GM12878 (cell line): ENCODE results near the gene COL23A1. TPM values are rescaled to one million over a fixed set of nuclear protein-coding genes. Genes with fewer than 3 reads are reported as not detected.

ENCODE experiments used
- ATAC-seq: fragments of 200-7000 bp; cut with Tn5 transposase; 3 replicates; pipeline ENCODE4 v1.9.1; 2020; ENCODE audit warnings: mild to moderate bottlenecking, moderate library complexity
- BruUV-seq: library from RNA; stranded (reverse); fragments of 400-500 nt; replicated peaks from 2 replicates; lab custom pipeline; 2021; lab: Mats Ljungman, UMichigan
- CTCF ChIA-PET: fragments of 300-600 bp; sonication (Branson Sonifier 250); formaldehyde crosslinking; extraction: SDS; loops from one replicate; lab custom pipeline; 2021; ENCODE audit warnings: inconsistent platforms; lab: Yijun Ruan, JAX
- POLR2A ChIA-PET: fragments of 350-600 bp; formaldehyde crosslinking; extraction: SDS; loops from one replicate; lab custom pipeline; 2021; ENCODE audit warnings: inconsistent platforms; lab: Charles Lee
- RAD21 ChIA-PET: fragments of 300-600 bp; sonication (Branson Sonifier 250); formaldehyde crosslinking; loops from one replicate; lab custom pipeline; 2023; ENCODE audit warnings: antibody characterized with exemption; ENCODE audit not compliant: unreplicated experiment; lab: Charles Lee
- SMC1A ChIA-PET: fragments of 300-600 bp; sonication (Branson Sonifier 250); formaldehyde crosslinking; loops from one replicate; lab custom pipeline; 2023; ENCODE audit not compliant: unreplicated experiment, uncharacterized antibody; lab: Charles Lee
- DNase-seq: peaks from one replicate; pipeline ENCODE4 v3.0.0-alpha.2; 2011; ENCODE audit warnings: low read depth, low spot score
- FAIRE-seq: peaks from 3 replicates; lab custom pipeline; 2011; peaks lifted over from hg19 to GRCh38; lab: Jason Lieb, UNC
- H2AFZ ChIP-seq: 2 replicates; pipeline ENCODE4 v1.6.0; 2011; ENCODE audit warnings: low read depth, low read length, control low read depth; ENCODE audit not compliant: control insufficient read depth
- H3K27ac ChIP-seq: 2 replicates; pipeline ENCODE4 v1.5.1; 2011; ENCODE audit warnings: control low read depth; ENCODE audit not compliant: control insufficient read depth, insufficient read depth
- H3K27me3 ChIP-seq, 2 experiments: replicated peaks in 1 of 2; 2 replicates each; pipeline versions ENCODE4 v1.6.0 to v1.6.1; 2011; ENCODE audit warnings: low read length in 1 of 2; ENCODE audit not compliant: control insufficient read depth in 2 of 2, insufficient read depth in 2 of 2
- H3K36me3 ChIP-seq, 2 experiments: 2 replicates each; pipeline ENCODE4 v1.5.1; 2011; ENCODE audit warnings: low read length in 1 of 2; ENCODE audit not compliant: control insufficient read depth in 2 of 2, insufficient read depth in 2 of 2
- H3K4me1 ChIP-seq: 2 replicates; pipeline ENCODE4 v1.6.1; 2011; ENCODE audit warnings: mild to moderate bottlenecking, low read length, moderate library complexity, mixed read lengths; ENCODE audit not compliant: control insufficient read depth, insufficient read depth
- H3K4me2 ChIP-seq: 2 replicates; pipeline ENCODE4 v1.6.0; 2011; ENCODE audit warnings: control low read depth; ENCODE audit not compliant: control insufficient read depth, insufficient read depth
- H3K4me3 ChIP-seq: fragments of 200-600 bp; sonication (generic); 2 replicates; pipeline ENCODE4 v1.5.1; 2016
- H3K79me2 ChIP-seq: 2 replicates; pipeline ENCODE4 v1.6.0; 2011; ENCODE audit warnings: low read length; ENCODE audit not compliant: control insufficient read depth, insufficient read depth
- H3K9ac ChIP-seq: 2 replicates; pipeline ENCODE4 v1.8.0; 2011; ENCODE audit warnings: low read length, control low read depth, mixed read lengths; ENCODE audit not compliant: control insufficient read depth, insufficient read depth
- H3K9me3 ChIP-seq: replicated peaks from 3 replicates; pipeline ENCODE4 v1.5.1; 2011; ENCODE audit warnings: mild to moderate bottlenecking, low read length; ENCODE audit not compliant: control insufficient read depth, insufficient read depth
- H4K20me1 ChIP-seq: 2 replicates; pipeline ENCODE4 v1.6.0; 2011; ENCODE audit not compliant: control insufficient read depth, insufficient read depth
- ATF7 ChIP-seq: fragments of 450-650 bp; IDR thresholded peaks from 2 replicates; pipeline ENCODE4 v1.6.1; 2016; ENCODE audit warnings: low read depth, mild to moderate bottlenecking
- BHLHE40 ChIP-seq, 2 experiments: fragments of 450-650 bp in 1 of 2; IDR thresholded peaks; 2 replicates each; pipeline ENCODE4 v1.6.1; 2011 to 2017; ENCODE audit warnings: low read depth in 2 of 2, borderline replicate concordance in 1 of 2, improper control_type of control experiment in 1 of 2, low read length in 1 of 2, mild to moderate bottlenecking in 1 of 2
- CBFB ChIP-seq: IDR thresholded peaks from 2 replicates; pipeline ENCODE4 v1.6.1; 2016; ENCODE audit warnings: antibody characterized with exemption, low read depth
- EP300 ChIP-seq, 2 experiments: fragments of 150-350 bp in 1 of 2; IDR thresholded peaks; 2 replicates each; pipeline ENCODE4 v1.6.1; 2011 to 2012; ENCODE audit warnings: low read depth in 2 of 2, low read length in 2 of 2, borderline replicate concordance in 1 of 2, improper control_type of control experiment in 1 of 2, inconsistent platforms in 1 of 2; ENCODE audit not compliant: control insufficient read depth in 1 of 2
- GABPA ChIP-seq: IDR thresholded peaks from 2 replicates; pipeline ENCODE4 v1.6.1; 2014; ENCODE audit warnings: antibody characterized with exemption, low read depth, mild to moderate bottlenecking, inconsistent platforms
- HDAC6 ChIP-seq: fragments of 200-600 bp; sonication (generic); IDR thresholded peaks from one replicate; pipeline ENCODE4 v1.8.0; 2017; ENCODE audit warnings: antibody characterized with exemption; ENCODE audit not compliant: unreplicated experiment
- MEF2A ChIP-seq: IDR thresholded peaks from 2 replicates; pipeline ENCODE4 v1.6.1; 2011; ENCODE audit warnings: low read depth, mild to moderate bottlenecking, low read length, moderate library complexity; ENCODE audit not compliant: insufficient read depth
- NFYB ChIP-seq: IDR thresholded peaks from 2 replicates; pipeline ENCODE4 v1.6.1; 2011; ENCODE audit warnings: low read depth, mild to moderate bottlenecking, low read length, improper control_type of control experiment, moderate library complexity; ENCODE audit not compliant: insufficient read depth
- POLR2AphosphoS5 ChIP-seq: IDR thresholded peaks from 2 replicates; pipeline ENCODE4 v1.6.1; 2011; ENCODE audit warnings: mild to moderate bottlenecking, low read length, inconsistent platforms
- SPI1 ChIP-seq: IDR thresholded peaks from 2 replicates; pipeline ENCODE4 v1.6.1; 2011; ENCODE audit warnings: low read depth, mild to moderate bottlenecking, low read length, moderate library complexity, borderline replicate concordance; ENCODE audit not compliant: insufficient read depth
- SREBF1 ChIP-seq: IDR thresholded peaks from 2 replicates; pipeline ENCODE4 v1.6.1; 2012; ENCODE audit warnings: mild to moderate bottlenecking, low read length
- STAT1 ChIP-seq: fragments of 450-650 bp; conservative IDR thresholded peaks from 2 replicates; pipeline ENCODE4 v1.6.1; 2014; ENCODE audit warnings: antibody characterized with exemption, mild to moderate bottlenecking
- YBX1 ChIP-seq: fragments of 450-650 bp; IDR thresholded peaks from 2 replicates; pipeline ENCODE4 v1.6.1; 2016; ENCODE audit warnings: antibody characterized with exemption
- YY1 ChIP-seq: IDR thresholded peaks from 2 replicates; pipeline ENCODE4 v1.6.1; 2011; ENCODE audit warnings: low read depth, mild to moderate bottlenecking, low read length
- ZNF274 ChIP-seq: IDR thresholded peaks from one replicate; pipeline ENCODE4 v1.8.0; 2011; ENCODE audit not compliant: insufficient read length, insufficient read depth
- ZNF384 ChIP-seq: IDR thresholded peaks from 2 replicates; pipeline ENCODE4 v1.6.1; 2012; ENCODE audit warnings: low read depth, mild to moderate bottlenecking, low read length, improper control_type of control experiment, borderline replicate concordance
- ZZZ3 ChIP-seq: IDR thresholded peaks from 2 replicates; pipeline ENCODE4 v1.6.1; 2011; ENCODE audit warnings: low read depth; ENCODE audit not compliant: control insufficient read depth, insufficient read length
- WGBS: methylation state at CpG from one replicate; pipeline ENCODE4 v1.1.6; 2016; ENCODE audit warnings: low lambda C conversion rate; ENCODE audit not compliant: insufficient replicate concordance, insufficient coverage; ENCODE audit errors: missing lambda C conversion rate; 5-methylcytosine and 5-hydroxymethylcytosine counted together
- in situ Hi-C: fragments of 300-500 bp; cut with MboI; formaldehyde crosslinking; loops from 9 replicates; pipeline ENCODE4 v1.14.3; 2018; ENCODE audit warnings: mixed read lengths
- intact Hi-C: fragments of 100-400 bp; cut with micrococcal nuclease; formaldehyde crosslinking; loops from one replicate; pipeline ENCODE4 v1.14.2; 2022; ENCODE audit not compliant: unreplicated experiment
- polyA plus RNA-seq, 11 experiments: library from polyadenylated mRNA; depleted of rRNA in 4 of 11; unstranded in 6 of 11; stranded (reverse) in 5 of 11; fragments of >200 nt; fragmentation: Nextera tagmentation in 4 of 11; fragmentation: Illumina TruSeq in 1 of 11; extraction: Ambion mirVana in 4 of 11; extraction: Trizol in 1 of 11; gene quantifications; 1 replicate in 1 of 11; 2 replicates in 10 of 11; pipeline versions ENCODE4 v1.2.1 to v1.2.3, GENCODE V29; 2011 to 2016; ENCODE audit warnings: inconsistent platforms in 2 of 11, missing spikeins in 2 of 11, low read depth in 1 of 11
- total RNA-seq, 4 experiments: library from RNA; depleted of rRNA in 3 of 4; stranded (reverse); fragments of >200 nt in 3 of 4; fragmentation: Illumina TruSeq in 1 of 4; extraction: Trizol in 1 of 4; gene quantifications; 2 replicates each; pipeline versions ENCODE4 v1.2.1 to v1.2.3, GENCODE V29; 2013 to 2021
- TF ChIP-seq, protein P1 (sequence below): IDR thresholded peaks from 2 replicates; pipeline ENCODE4 v1.6.1; 2011; ENCODE audit warnings: borderline replicate concordance, low read depth, mild to moderate bottlenecking, moderate library complexity, low read length; ENCODE audit not compliant: insufficient read depth, poor library complexity, severe bottlenecking

The COL23A1 gene
- total and polyA plus RNA-seq, 10 of the 15 experiments (the other 5 are each of a cell fraction or from before 2014, with no cell fraction given) = 0.03 to 0.83 (median 0.09) TPM; not detected in 5

DNA sequence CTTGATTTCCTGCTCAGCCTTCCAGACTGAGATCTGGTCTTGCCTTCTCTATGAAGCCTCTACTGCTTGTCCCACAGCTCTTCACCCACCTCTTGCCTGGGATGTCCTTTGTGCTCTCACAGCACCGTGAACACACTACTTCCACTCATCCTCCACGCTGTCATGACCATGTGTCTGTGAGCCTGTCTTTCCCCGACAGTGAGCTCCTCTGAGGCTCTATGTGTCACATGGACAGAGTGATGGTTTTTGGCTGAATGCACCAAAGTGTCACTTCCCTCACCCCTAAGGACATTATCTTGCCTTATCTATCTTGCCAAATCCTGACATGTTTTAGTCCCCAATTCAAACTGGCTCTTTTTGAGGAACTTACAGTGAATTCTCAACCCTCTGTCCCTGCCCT, 368.9 kb downstream of the COL23A1 start:
- ATAC-seq = peak; percentile 34
- ChIA-PET RAD21 (no interaction called here), POLR2A (no interaction called here), CTCF (no interaction called here), SMC1A (interaction anchor here (1.1 kb wide), 1 partner anchor 15 kb away, joined by 3 read pairs; no protein-coding TSS in a partner anchor)
- no peak overlapping the region for H3K9ac ChIP-seq
- peaks cover 3 to 18% of the 10 kb centered on the region in 2 experiments; a peak in 3 of 4 replicates for H3K36me3 ChIP-seq
- H3K4me1 ChIP-seq = no peaks in the 10 kb centered on the region; the same call in 1 of the 2 replicates
- intact Hi-C loops = no loop called here
- TF ChIP-seq EP300 (IDR thresholded peaks at IDR 0.05; ENCODE audit: borderline replicate concordance in 1 of 2, control insufficient read depth in 1 of 2, low read depth in 2 of 2, low read length in 2 of 2) (no peak), STAT1 (no peak), POLR2AphosphoS5 (peak; percentile 55)
- TF ChIP-seq, protein P1, sequence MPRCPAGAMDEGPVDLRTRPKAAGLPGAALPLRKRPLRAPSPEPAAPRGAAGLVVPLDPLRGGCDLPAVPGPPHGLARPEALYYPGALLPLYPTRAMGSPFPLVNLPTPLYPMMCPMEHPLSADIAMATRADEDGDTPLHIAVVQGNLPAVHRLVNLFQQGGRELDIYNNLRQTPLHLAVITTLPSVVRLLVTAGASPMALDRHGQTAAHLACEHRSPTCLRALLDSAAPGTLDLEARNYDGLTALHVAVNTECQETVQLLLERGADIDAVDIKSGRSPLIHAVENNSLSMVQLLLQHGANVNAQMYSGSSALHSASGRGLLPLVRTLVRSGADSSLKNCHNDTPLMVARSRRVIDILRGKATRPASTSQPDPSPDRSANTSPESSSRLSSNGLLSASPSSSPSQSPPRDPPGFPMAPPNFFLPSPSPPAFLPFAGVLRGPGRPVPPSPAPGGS = no peak
- H3K27me3 ChIP-seq = no peaks in the 10 kb centered on the region
- H3K4me2 ChIP-seq = no peak overlapping the region
- no peaks in the 10 kb centered on the region for H3K9me3 ChIP-seq
- TSS peak; percentile 9 for BruUV-seq
- H3K27ac ChIP-seq = no peak overlapping the region
- 29% methylated on average over 3 of the region's 3 CpGs for WGBS
- in situ Hi-C loops = no loop called here
- FAIRE-seq = no peak
- no peak overlapping the region for H3K4me3 ChIP-seq
- no peaks in the 10 kb centered on the region for H3K79me2 ChIP-seq
- no peak overlapping the region for H2AFZ ChIP-seq
- no peak for DNase-seq
- no peaks in the 10 kb centered on the region for H4K20me1 ChIP-seq

DNA sequence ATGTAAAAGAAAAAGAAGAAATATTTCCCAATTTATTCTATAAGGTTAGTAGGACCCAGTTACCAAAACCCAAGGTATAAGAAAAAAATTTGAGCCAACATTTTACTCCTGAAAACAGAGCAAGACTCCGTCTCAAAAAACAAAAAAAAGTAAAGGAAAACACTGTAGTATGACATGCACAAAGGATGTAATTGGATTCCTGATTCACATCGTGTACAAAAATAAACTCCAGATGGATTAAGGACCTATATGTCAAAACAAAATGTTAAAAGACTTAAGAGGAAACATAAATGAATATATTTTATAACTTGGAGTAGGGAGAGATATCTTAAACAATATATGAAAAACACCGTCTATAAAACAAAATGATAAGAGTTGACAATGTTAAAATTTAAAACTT, 371.4 kb downstream of the COL23A1 start:
- RAD21 ChIA-PET = no interaction called here
- Histone ChIP-seq H2AFZ (no peak overlapping the region), H3K9ac (no peak overlapping the region), H3K27me3 (no peaks in the 10 kb centered on the region), H3K79me2 (no peaks in the 10 kb centered on the region), H3K4me2 (no peak overlapping the region), H3K4me1 (no peaks in the 10 kb centered on the region; the same call in 1 of the 2 replicates), H3K4me3 (no peak overlapping the region), H4K20me1 (no peaks in the 10 kb centered on the region), H3K27ac (no peak overlapping the region), H3K9me3 (no peaks in the 10 kb centered on the region), H3K36me3 (peaks cover 14 to 25% of the 10 kb centered on the region in 2 experiments)
- WGBS = 98% methylated on average over 3 of the region's 3 CpGs
- CTCF ChIA-PET = no interaction called here
- SMC1A ChIA-PET = no interaction called here
- POLR2A ChIA-PET = no interaction called here
- in situ Hi-C loops = no loop called here
- FAIRE-seq = no peak
- intact Hi-C loops = no loop called here
- no peak for DNase-seq
- no TSS peak for BruUV-seq
- ATAC-seq = no peak
- TF ChIP-seq HDAC6 (no peak), ZZZ3 (no peak), ZNF274 (no peak), YBX1 (no peak), SREBF1 (no peak), BHLHE40 (IDR thresholded peaks at IDR 0.05; ENCODE audit: borderline replicate concordance in 1 of 2, low read depth in 2 of 2, low read length in 1 of 2) (no peak), ATF7 (no peak), SPI1 (no peak), ZNF384 (no peak), NFYB (no peak), MEF2A (no peak), GABPA (no peak), CBFB (no peak), YY1 (no peak)
